ENCODE results near the gene ACOX1.

ACOX1 gene

DNA sequence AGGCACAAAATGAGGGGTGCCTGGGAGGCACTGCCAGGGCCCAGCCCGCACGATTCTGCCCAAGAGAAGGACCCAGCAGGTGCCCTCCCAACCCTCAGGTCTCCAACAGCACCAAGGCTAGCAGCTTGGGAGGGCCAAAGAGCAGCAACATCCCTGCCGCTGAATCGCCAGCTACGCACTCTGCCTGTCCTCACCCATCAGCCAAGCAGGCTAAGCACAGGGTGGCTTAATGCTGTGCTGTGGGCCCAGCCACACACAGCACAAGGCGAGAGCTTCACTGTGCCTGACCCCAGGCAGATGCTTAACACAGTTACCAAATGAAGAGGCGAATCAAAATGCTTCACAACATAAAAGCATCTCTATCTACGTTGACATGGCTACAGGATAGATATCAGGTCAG lies 63.7 kb downstream of the ACOX1 start:
- TF ChIP-seq, protein P1, sequence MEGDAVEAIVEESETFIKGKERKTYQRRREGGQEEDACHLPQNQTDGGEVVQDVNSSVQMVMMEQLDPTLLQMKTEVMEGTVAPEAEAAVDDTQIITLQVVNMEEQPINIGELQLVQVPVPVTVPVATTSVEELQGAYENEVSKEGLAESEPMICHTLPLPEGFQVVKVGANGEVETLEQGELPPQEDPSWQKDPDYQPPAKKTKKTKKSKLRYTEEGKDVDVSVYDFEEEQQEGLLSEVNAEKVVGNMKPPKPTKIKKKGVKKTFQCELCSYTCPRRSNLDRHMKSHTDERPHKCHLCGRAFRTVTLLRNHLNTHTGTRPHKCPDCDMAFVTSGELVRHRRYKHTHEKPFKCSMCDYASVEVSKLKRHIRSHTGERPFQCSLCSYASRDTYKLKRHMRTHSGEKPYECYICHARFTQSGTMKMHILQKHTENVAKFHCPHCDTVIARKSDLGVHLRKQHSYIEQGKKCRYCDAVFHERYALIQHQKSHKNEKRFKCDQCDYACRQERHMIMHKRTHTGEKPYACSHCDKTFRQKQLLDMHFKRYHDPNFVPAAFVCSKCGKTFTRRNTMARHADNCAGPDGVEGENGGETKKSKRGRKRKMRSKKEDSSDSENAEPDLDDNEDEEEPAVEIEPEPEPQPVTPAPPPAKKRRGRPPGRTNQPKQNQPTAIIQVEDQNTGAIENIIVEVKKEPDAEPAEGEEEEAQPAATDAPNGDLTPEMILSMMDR (conservative IDR thresholded peaks at IDR 0.05; ENCODE audit: low read length): no peak
- H3K4me3 ChIP-seq (ENCODE audit: low read length): no peak overlapping the region
- DNase-seq (ENCODE audit: low read depth): no peak

GRCh38 chr17:75914643-75915267 lies 64.2 kb downstream of the ACOX1 start:
- DNase-seq (ENCODE audit: low read depth): no peak
- H3K4me3 ChIP-seq (ENCODE audit: low read length): no peak overlapping the region
- TF ChIP-seq, protein P1 (conservative IDR thresholded peaks at IDR 0.05; ENCODE audit: low read length): no peak

GRCh38 chr17:75913537-75914210 lies 65.3 kb downstream of the ACOX1 start:
- H3K4me3 ChIP-seq (ENCODE audit: low read length): no peak overlapping the region
- TF ChIP-seq, protein P1 (conservative IDR thresholded peaks at IDR 0.05; ENCODE audit: low read length): no peak
- no peak for DNase-seq (ENCODE audit: low read depth)

GRCh38 chr17:75910699-75911098 lies 68.3 kb downstream of the ACOX1 start:
- TF ChIP-seq, protein P1 (conservative IDR thresholded peaks at IDR 0.05; ENCODE audit: low read length): no peak
- H3K4me3 ChIP-seq (ENCODE audit: low read length): no peak overlapping the region
- no peak for DNase-seq (ENCODE audit: low read depth)

DNA sequence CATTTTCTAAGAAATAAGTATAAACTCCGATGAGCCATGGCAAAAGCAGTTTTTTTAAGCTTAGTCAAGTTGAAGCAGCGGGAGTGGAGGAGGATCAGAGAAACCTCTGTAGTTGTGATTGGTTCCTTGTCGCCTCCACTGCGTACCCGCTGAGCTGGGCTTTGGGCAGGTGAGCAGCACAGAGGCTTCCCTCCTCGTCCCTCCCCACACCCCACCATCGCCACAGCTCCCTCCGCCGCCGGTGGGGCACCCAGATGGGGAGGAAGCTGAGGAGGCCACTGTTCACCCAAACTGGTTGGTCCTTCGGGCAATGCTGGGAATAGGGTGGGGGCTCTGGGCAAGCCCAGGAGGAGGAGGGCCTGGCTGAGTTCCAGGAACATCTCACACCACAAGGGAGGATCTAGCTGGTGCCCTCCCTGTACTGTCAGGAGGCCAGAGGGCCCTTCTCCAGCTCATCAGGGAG lies 69.1 kb downstream of the ACOX1 start:
- no peak overlapping the region for H3K4me3 ChIP-seq (ENCODE audit: low read length)
- TF ChIP-seq, protein P1 (conservative IDR thresholded peaks at IDR 0.05; ENCODE audit: low read length): no peak
- DNase-seq (ENCODE audit: low read depth): peak; percentile 59

DNA sequence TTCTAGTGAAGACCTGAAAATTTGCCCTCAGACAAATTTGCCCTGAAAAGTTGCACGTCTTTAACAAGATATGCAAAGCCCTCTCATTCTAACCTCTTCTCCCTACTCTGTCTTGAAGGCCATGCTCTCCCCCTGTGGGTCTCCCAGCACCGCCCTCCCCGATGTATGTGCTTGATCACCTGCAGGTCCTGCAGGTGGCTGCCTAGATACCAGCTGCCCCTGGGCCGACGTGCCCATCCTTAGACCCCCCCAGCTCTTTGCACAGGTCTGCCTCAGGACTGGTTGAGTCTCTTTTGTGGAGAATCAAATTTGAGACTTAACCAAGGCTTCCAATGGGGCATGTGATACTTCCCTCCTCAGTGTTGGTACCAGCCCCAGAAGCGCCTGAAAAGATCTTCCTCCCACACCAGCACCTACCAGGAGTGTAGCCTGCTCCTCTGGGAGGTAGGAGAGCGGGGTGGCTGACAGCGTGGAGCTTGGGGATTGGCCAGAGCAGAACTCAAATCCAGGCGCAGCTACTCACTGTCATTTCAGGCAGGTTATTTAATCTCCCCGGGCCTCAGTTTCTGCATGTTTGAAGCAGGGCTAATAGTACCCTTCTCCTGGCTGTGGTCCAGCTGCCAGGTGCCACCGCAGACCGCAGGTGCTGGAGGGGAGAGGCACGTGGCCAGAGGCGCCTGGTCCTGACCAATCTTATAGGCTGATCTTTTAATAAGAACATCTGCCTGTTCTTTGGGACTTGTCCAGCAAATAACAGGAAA lies 69.7 kb downstream of the ACOX1 start:
- no peak for DNase-seq (ENCODE audit: low read depth)
- H3K4me3 ChIP-seq (ENCODE audit: low read length): no peak overlapping the region
- TF ChIP-seq, protein P1 (conservative IDR thresholded peaks at IDR 0.05; ENCODE audit: low read length): no peak

Measured in AG10803 (cell line).